ENCODE measurements around the gene BCOR. TPM values are rescaled to one million over a fixed set of nuclear protein-coding genes. Genes with fewer than 3 reads are reported as not detected.

BCOR gene
- total and polyA plus RNA-seq, 7 donors: 6.4 to 24.3 (median 18.3) TPM

DNA sequence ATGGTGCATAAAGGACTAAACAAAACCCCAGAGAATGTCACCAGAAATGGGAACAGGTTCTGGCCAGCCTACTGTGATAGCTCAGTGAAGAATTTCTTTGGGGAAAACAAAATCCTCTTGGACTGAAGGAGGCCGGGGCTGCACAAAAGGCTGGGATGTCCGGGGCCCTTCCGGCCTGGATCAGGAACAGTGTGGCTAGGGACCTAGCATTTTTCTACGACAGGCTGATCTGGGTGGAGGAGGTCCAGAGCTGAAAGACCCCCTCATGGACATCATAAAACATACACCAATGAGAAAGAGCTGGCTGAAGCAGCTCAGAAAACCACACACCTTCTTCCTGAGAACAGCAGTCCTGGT lies 94.7 kb downstream of the BCOR start:
- no peak for DNase-seq
- TF ChIP-seq, protein P1, sequence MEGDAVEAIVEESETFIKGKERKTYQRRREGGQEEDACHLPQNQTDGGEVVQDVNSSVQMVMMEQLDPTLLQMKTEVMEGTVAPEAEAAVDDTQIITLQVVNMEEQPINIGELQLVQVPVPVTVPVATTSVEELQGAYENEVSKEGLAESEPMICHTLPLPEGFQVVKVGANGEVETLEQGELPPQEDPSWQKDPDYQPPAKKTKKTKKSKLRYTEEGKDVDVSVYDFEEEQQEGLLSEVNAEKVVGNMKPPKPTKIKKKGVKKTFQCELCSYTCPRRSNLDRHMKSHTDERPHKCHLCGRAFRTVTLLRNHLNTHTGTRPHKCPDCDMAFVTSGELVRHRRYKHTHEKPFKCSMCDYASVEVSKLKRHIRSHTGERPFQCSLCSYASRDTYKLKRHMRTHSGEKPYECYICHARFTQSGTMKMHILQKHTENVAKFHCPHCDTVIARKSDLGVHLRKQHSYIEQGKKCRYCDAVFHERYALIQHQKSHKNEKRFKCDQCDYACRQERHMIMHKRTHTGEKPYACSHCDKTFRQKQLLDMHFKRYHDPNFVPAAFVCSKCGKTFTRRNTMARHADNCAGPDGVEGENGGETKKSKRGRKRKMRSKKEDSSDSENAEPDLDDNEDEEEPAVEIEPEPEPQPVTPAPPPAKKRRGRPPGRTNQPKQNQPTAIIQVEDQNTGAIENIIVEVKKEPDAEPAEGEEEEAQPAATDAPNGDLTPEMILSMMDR (IDR thresholded peaks at IDR 0.05): no peak
- Histone ChIP-seq H3K27me3 (ENCODE audit: insufficient read depth in 3 of 3, low read length in 2 of 3) (peaks cover 0 to 63% (median 0%) of the 10 kb centered on the region in 3 donors), H3K4me1 (no peaks in the 10 kb centered on the region), H3K27ac (no peak overlapping the region), H3K4me3 (no peak overlapping the region), H3K36me3 (ENCODE audit: insufficient read depth in 1 of 2, low read depth in 1 of 2) (no peaks in the 10 kb centered on the region), H3K9me3 (no peaks in the 10 kb centered on the region)
- intact Hi-C loops (cut with DNase I): loop anchor here in 1 of 2 donors (10.0 kb wide), 1 partner anchor 178 kb away; no protein-coding TSS in a partner anchor
- no peak for ATAC-seq
- WGBS, 3 donors: 60 to 83% (median 74%) methylated on average over 4 of the region's 4 CpGs

Measured in psoas muscle (tissue), 8 donors.